ENCODE measurements around the gene NUP93.

- TF ChIP-seq CTCF (IDR thresholded peaks at IDR 0.05 in 4 of 5, conservative IDR thresholded peaks at IDR 0.05 in 1 of 5) (no peak), POLR2A (IDR thresholded peaks at IDR 0.05) (no peak)
Observed at GRCh38 chr16:56897026-56897799, 167.3 kb downstream of the NUP93 start.
